Measurements from ENCODE around the gene ITM2C. TPM values are rescaled to one million over a fixed set of nuclear protein-coding genes. Genes with fewer than 3 reads are reported as not detected.

The ITM2C gene
- total and polyA plus RNA-seq, 2 of the 8 experiments (the other 6 are each of a cell fraction or from before 2014, with no cell fraction given) = 362 to 742 TPM

GRCh38 chr2:230870544-230871360 lies 6.0 kb downstream of the ITM2C start (continued):
- TF ChIP-seq ATF2 (IDR thresholded peaks at IDR 0.05; ENCODE audit: low read length) (no peak), BACH1 (IDR thresholded peaks at IDR 0.05; ENCODE audit: low read length) (no peak), CHD7 (IDR thresholded peaks at IDR 0.05; ENCODE audit: insufficient replicate concordance, low read length) (no peak), TBP (IDR thresholded peaks at IDR 0.05; ENCODE audit: low read depth, low read length) (no peak), CEBPB (IDR thresholded peaks at IDR 0.05; ENCODE audit: low read depth, low read length) (no peak), SP2 (IDR thresholded peaks at IDR 0.05; ENCODE audit: low read length) (no peak), EGR1 (IDR thresholded peaks at IDR 0.05; ENCODE audit: borderline replicate concordance, low read depth, low read length) (no peak), RFX5 (IDR thresholded peaks at IDR 0.05; ENCODE audit: borderline replicate concordance, low read depth, low read length) (no peak), BRCA1 (IDR thresholded peaks at IDR 0.05; ENCODE audit: low read depth, low read length) (no peak)
